GM12875 (cell line): Measurements from ENCODE around the gene SERINC5.

ENCODE experiments used
- H3K4me3 ChIP-seq: one replicate; pipeline ENCODE4 v1.5.1; 2011; ENCODE audit warnings: low read depth, low read length, control low read depth
- CTCF ChIP-seq: IDR thresholded peaks from 2 replicates; pipeline ENCODE4 v1.5.1; 2011; ENCODE audit warnings: low read depth, mild to moderate bottlenecking, control low read depth, inconsistent platforms, low read length, moderate library complexity, borderline replicate concordance; ENCODE audit not compliant: insufficient read depth

Gene SERINC5

GRCh38 chr5:80255431-80255810 is 427 bp downstream of the SERINC5 start:
- no peak for TF ChIP-seq CTCF
- peak overlapping the region; percentile 63 for H3K4me3 ChIP-seq

GRCh38 chr5:80254767-80255430 is 949 bp downstream of the SERINC5 start:
- H3K4me3 ChIP-seq, result peak overlapping the region; percentile 63
- no peak for TF ChIP-seq CTCF

GRCh38 chr5:80251636-80252035 is 4.2 kb downstream of the SERINC5 start:
- no peak for TF ChIP-seq CTCF

DNA sequence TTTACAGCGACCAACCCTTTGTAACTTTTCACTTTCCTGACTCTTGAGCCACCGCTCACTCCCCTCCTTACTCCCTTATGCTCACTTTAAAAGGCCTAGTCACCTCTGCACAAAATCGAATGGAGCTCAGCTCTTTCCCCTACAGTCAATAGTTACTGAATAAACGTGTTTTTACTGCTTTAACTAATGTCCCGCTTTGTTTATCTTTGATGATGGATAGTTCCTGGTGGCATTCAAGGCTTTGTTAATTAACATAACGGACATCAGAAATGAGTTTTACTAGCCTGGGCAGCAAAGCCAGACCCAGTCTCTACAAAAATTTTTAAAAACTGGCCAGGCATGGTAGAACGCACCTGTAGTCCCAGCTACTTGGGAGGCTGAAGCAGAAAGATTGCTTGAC is 5.0 kb downstream of the SERINC5 start:
- TF ChIP-seq CTCF, result no peak
- no peak overlapping the region for H3K4me3 ChIP-seq

More at GRCh38 chr5:80251636-80252035, 4.2 kb downstream of the SERINC5 start:
- H3K4me3 ChIP-seq, result no peak overlapping the region

GRCh38 chr5:80249901-80250300 is 5.9 kb downstream of the SERINC5 start:
- no peak for TF ChIP-seq CTCF
- no peak overlapping the region for H3K4me3 ChIP-seq

GRCh38 chr5:80248378-80248777 is 7.5 kb downstream of the SERINC5 start:
- H3K4me3 ChIP-seq, result no peak overlapping the region
- TF ChIP-seq CTCF, result no peak

- no peak for TF ChIP-seq CTCF
- no peak overlapping the region for H3K4me3 ChIP-seq
Measured at GRCh38 chr5:80246995-80247729, 8.7 kb downstream of the SERINC5 start.
